HepG2 (cell line): ENCODE results near the gene S100A16. TPM values are rescaled to one million over a fixed set of nuclear protein-coding genes. Genes with fewer than 3 reads are reported as not detected.
A peak's percentile ranks its signal among the peaks of the same experiment; 100 is the strongest.

Source experiments
- ADNP ChIP-seq: sonication (generic); formaldehyde crosslinking; IDR thresholded peaks from 2 replicates; pipeline ENCODE4 v1.4.0; 2020; ENCODE audit warnings: missing genetic modification reagents
- ARNTL ChIP-seq: sonication (generic); formaldehyde crosslinking; IDR thresholded peaks from 2 replicates; pipeline ENCODE4 v1.4.0; 2020; ENCODE audit warnings: mild to moderate bottlenecking, missing genetic modification reagents
- CC2D1A ChIP-seq: sonication (generic); formaldehyde crosslinking; IDR thresholded peaks from 2 replicates; pipeline ENCODE4 v1.8.1; 2023; ENCODE audit warnings: mild to moderate bottlenecking, missing genetic modification reagents
- CERS6 ChIP-seq: sonication (generic); formaldehyde crosslinking; IDR thresholded peaks from 2 replicates; pipeline ENCODE4 v1.5.0; 2020; ENCODE audit warnings: missing genetic modification reagents
- EZH2 ChIP-seq: conservative IDR thresholded peaks from 2 replicates; pipeline ENCODE4 v1.6.1; 2012; ENCODE audit warnings: mild to moderate bottlenecking, low read depth, low read length, moderate library complexity
- GLMP ChIP-seq: sonication (generic); formaldehyde crosslinking; IDR thresholded peaks from 2 replicates; pipeline ENCODE4 v1.9.0; 2021; ENCODE audit warnings: missing genetic modification reagents, mild to moderate bottlenecking, borderline replicate concordance
- GZF1 ChIP-seq: sonication (generic); formaldehyde crosslinking; IDR thresholded peaks from 2 replicates; pipeline ENCODE4 v1.5.1; 2020; ENCODE audit warnings: mild to moderate bottlenecking, missing genetic modification reagents
- MXI1 ChIP-seq: IDR thresholded peaks from 3 replicates; pipeline ENCODE4 v1.6.1; 2012; ENCODE audit warnings: low read depth, low read length, inconsistent platforms, borderline replicate concordance
- ONECUT2 ChIP-seq: sonication (generic); formaldehyde crosslinking; IDR thresholded peaks from 2 replicates; pipeline ENCODE4 v1.4.0; 2020; ENCODE audit warnings: missing genetic modification reagents
- SMC3 ChIP-seq: IDR thresholded peaks from 2 replicates; pipeline ENCODE4 v1.6.1; 2011; ENCODE audit warnings: low read length, improper control_type of control experiment
- SP140L ChIP-seq: sonication (generic); formaldehyde crosslinking; IDR thresholded peaks from 2 replicates; pipeline ENCODE4 v1.4.0; 2020; ENCODE audit warnings: missing genetic modification reagents, borderline replicate concordance
- TBX2 ChIP-seq: sonication (generic); formaldehyde crosslinking; IDR thresholded peaks from 2 replicates; pipeline ENCODE4 v1.5.0; 2020; ENCODE audit warnings: missing genetic modification reagents, mild to moderate bottlenecking, borderline replicate concordance
- ZEB1 ChIP-seq: IDR thresholded peaks from 2 replicates; pipeline ENCODE4 v1.6.1; 2012; ENCODE audit warnings: mild to moderate bottlenecking, low read depth, inconsistent platforms; ENCODE audit not compliant: insufficient replicate concordance
- ZFP91 ChIP-seq: sonication (generic); formaldehyde crosslinking; IDR thresholded peaks from 2 replicates; pipeline ENCODE4 v1.9.0; 2022; ENCODE audit warnings: missing genetic modification reagents, mild to moderate bottlenecking, borderline replicate concordance
- ZNF232 ChIP-seq: sonication (generic); formaldehyde crosslinking; IDR thresholded peaks from 2 replicates; pipeline ENCODE4 v1.4.0; 2020; ENCODE audit warnings: missing genetic modification reagents, borderline replicate concordance
- ZNF234 ChIP-seq: sonication (generic); formaldehyde crosslinking; conservative IDR thresholded peaks from 2 replicates; pipeline ENCODE4 v1.5.1; 2020; ENCODE audit warnings: mild to moderate bottlenecking, missing genetic modification reagents
- ZNF24 ChIP-seq: fragments of 450-650 bp; IDR thresholded peaks from 2 replicates; pipeline ENCODE4 v1.6.1; 2017; ENCODE audit warnings: antibody characterized with exemption, mild to moderate bottlenecking
- ZNF382 ChIP-seq: sonication (generic); formaldehyde crosslinking; IDR thresholded peaks from 2 replicates; pipeline ENCODE4 v1.5.0; 2020; ENCODE audit warnings: missing genetic modification reagents, mild to moderate bottlenecking, borderline replicate concordance
- ZNF597 ChIP-seq: sonication (generic); formaldehyde crosslinking; IDR thresholded peaks from 2 replicates; pipeline ENCODE4 v1.5.0; 2020; ENCODE audit warnings: missing genetic modification reagents
- ZNF614 ChIP-seq: IDR thresholded peaks from 2 replicates; pipeline ENCODE4 v1.6.1; 2018; ENCODE audit warnings: missing biosample characterization, missing genetic modification reagents, inconsistent platforms, borderline replicate concordance
- polyA plus RNA-seq, 8 experiments: library from polyadenylated mRNA; depleted of rRNA in 3 of 8; stranded (reverse) in 7 of 8; unstranded in 1 of 8; fragments of >200 nt; fragmentation: Illumina TruSeq in 4 of 8; extraction: Trizol in 4 of 8; gene quantifications; 2 replicates each; pipeline versions ENCODE4 v1.2.1 to v1.2.3, GENCODE V29; 2011 to 2016; ENCODE audit warnings: low read depth in 4 of 8, missing spikeins in 1 of 8, mixed read lengths in 1 of 8; ENCODE audit not compliant: insufficient read depth in 1 of 8
- total RNA-seq, 5 experiments: library from RNA; depleted of rRNA; stranded (reverse); fragments of >200 nt; fragmentation: Illumina TruSeq; extraction: Trizol; gene quantifications; 2 replicates each; pipeline ENCODE4 v1.2.3, GENCODE V29; 2016; ENCODE audit warnings: low read depth in 1 of 5
- TF ChIP-seq, protein P1 (sequence below): sonication (generic); formaldehyde crosslinking; IDR thresholded peaks from 2 replicates; pipeline ENCODE4 v1.4.0; 2020; ENCODE audit warnings: mild to moderate bottlenecking, low read depth, missing genetic modification reagents
- TF ChIP-seq, protein P2 (sequence below): sonication (generic); formaldehyde crosslinking; IDR thresholded peaks from 2 replicates; pipeline ENCODE4 v1.4.0; 2020; ENCODE audit warnings: missing genetic modification reagents

S100A16 gene
- total and polyA plus RNA-seq, 2 of the 13 experiments (the other 11 are each of a cell fraction or from before 2014, with no cell fraction given), result 46.0 to 195 TPM

GRCh38 chr1:153626904-153627714 is 14.2 kb upstream of the S100A16 start, which contains the start of gene S100A13 (continued):
- TF ChIP-seq SP140L (CRISPR knock-in tag) (no peak), ZNF24 (no peak), TBX2 (no peak; the same call in 1 of the 2 replicates), GLMP (CRISPR knock-in tag) (no peak), ZEB1 (no peak), ARNTL (CRISPR knock-in tag) (no peak), ZNF597 (no peak), ZNF234 (CRISPR knock-in tag) (no peak), SMC3 (no peak; the same call in 1 of the 2 replicates), ZNF232 (CRISPR knock-in tag) (no peak), ZNF382 (CRISPR knock-in tag) (no peak), ZNF614 (CRISPR knock-in tag) (no peak), CERS6 (no peak), ZFP91 (peak; percentile 55; the same call in 1 of the 2 replicates), CC2D1A (CRISPR knock-in tag) (no peak), EZH2 (no peak), GZF1 (CRISPR knock-in tag) (no peak), MXI1 (peak; percentile 30; the same call in 2 of the 3 replicates), ONECUT2 (CRISPR knock-in tag) (no peak; the same call in none of the 2 replicates), ADNP (CRISPR knock-in tag) (no peak; the same call in 1 of the 2 replicates)
- TF ChIP-seq, protein P1, sequence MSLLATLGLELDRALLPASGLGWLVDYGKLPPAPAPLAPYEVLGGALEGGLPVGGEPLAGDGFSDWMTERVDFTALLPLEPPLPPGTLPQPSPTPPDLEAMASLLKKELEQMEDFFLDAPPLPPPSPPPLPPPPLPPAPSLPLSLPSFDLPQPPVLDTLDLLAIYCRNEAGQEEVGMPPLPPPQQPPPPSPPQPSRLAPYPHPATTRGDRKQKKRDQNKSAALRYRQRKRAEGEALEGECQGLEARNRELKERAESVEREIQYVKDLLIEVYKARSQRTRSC (CRISPR knock-in tag), result no peak
- TF ChIP-seq, protein P2, sequence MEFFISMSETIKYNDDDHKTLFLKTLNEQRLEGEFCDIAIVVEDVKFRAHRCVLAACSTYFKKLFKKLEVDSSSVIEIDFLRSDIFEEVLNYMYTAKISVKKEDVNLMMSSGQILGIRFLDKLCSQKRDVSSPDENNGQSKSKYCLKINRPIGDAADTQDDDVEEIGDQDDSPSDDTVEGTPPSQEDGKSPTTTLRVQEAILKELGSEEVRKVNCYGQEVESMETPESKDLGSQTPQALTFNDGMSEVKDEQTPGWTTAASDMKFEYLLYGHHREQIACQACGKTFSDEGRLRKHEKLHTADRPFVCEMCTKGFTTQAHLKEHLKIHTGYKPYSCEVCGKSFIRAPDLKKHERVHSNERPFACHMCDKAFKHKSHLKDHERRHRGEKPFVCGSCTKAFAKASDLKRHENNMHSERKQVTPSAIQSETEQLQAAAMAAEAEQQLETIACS (CRISPR knock-in tag), result no peak
